Activated CD4-positive, CD25-positive, alpha-beta regulatory T cell treated with anti-CD3 and anti-CD28 coated beads, Interleukin-2, amount 50 U/mL, for 24 hours (primary cell): ENCODE data around the gene COL18A1.
"Not testable (repeated sequence)": the region's sequence is repeated elsewhere in the genome, so short reads cannot be mapped to it uniquely, and the experiment has no call there.

ENCODE experiments used
- ATAC-seq, 2 donors: fragments of 150-1000 bp; cut with Tn5 transposase; one replicate each; pipeline ENCODE4 v1.10.0; 2021; ENCODE audit warnings: mild to moderate bottlenecking in 1 of 2, moderate library complexity in 1 of 2

Gene COL18A1

DNA sequence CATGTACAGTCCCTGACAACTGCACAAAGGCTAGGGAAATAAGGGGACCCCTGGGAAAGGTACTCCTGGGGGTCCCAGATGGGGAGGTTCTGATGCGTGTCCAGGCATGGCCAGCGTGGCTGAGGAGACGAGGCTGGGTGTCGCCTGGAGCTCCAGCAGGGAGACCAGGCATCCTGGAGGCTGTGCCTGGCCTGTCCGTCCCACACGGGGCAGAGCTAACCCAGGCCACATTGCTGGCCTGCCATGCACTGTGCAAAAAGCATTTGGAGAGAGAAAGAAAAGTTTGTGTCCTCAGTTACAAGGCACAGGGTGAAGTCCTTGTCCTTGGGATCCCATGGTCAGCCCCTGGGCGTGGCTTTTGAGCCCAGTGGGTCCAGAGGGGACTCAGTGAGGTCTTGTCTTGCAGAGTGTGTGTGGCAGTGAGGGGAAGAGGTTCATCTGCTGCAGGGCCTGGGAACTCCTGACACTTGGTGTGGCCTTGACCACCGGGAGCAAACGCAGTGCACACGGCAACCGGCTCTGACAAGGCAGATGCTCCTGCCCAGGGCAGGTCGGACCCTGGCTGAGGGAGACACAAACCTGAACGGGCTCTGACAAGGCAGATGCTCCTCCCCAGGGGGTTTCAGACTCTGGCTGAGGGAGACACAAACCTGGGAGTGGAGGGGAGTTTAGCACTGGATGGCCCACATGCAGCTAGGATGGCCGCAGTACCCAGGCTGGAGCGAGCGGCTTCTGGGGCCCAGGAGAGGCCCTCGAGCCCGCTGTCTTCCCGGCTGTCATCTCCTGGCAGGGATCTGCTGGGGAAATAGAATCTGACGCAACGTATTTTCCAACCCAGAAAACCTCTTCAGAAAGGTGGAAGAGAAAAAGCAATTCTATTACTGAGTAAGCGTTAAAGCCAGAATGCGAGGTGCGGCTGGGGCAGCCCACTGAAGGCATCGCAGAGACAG lies 37.3 kb upstream of the COL18A1 start:
- no peak for ATAC-seq

DNA sequence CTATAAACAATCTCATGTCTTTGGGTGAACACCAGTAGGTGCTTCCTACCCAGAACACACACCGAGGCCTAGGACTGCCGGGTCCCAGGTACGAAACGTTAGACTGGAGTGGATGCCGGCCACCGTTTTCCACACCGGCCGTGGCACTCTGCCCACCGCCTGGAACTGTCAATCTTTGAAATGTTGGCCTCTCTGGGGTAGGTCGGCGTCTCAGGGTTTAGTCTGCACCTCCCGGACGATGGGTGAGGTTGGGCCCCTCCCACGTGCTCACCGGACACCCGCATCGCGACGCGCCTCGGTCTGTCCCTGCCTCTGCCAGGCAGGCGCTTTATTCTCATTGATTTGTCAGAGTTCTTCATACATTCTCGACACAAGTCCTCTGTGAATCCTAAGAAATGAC lies 35.9 kb upstream of the COL18A1 start:
- not testable (repeated sequence) for ATAC-seq

DNA sequence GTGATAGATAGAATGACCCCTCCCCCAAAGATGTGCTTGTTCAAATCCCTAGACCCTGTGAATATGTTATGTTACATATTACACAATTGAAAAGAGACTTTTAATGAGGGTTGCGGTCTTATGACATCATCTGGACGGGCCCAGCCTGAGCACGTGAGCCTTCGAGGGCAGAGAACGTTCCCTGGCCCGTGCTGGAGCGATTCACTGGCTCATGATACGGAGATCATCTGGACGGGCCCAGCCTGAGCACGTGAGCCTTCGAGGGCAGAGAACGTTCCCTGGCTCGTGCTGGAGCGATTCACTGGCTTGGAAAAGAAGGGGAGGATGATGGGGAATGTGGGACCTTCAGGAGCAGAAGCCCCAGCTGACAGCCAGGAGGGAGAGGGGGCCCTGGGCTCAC lies 34.4 kb upstream of the COL18A1 start:
- ATAC-seq: no peak

DNA sequence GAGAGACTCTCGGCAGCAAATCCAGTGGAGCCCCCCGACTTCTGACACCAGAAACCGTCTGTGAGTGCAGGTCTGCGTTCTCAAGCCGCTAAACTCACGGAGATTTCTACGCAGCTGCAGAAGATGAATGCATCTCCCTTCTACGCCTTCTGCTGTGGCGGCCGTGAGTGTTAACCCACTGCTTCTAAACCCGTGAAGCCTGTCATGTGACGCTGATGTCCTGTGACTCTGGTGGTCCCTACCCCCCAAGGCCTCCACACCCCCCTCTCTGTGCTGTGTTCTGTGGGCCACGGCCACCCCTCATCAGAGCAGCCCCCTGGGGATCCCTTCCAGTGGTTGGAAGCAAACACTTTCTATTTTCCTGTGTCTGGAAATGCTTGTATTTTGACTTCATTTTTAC lies 33.9 kb upstream of the COL18A1 start:
- no peak for ATAC-seq

DNA sequence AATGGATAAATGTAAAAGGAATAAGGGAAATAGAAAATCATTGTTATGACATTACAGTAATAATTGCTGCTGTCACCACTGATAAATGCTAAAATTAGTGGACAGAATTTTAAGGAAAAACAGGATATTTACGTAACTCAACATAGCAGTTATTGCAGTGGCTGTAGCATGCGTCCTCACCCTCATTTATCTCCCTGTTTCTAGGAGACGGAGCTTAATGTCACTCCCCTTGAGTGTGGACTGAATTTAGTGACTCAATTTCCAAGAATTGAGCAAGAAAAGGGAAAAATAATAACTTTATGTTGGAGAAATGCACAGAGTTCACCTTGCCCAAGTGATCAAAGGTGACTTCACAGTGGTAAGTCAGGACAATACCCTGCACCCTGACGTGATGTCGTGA lies 33.3 kb upstream of the COL18A1 start:
- no peak for ATAC-seq

DNA sequence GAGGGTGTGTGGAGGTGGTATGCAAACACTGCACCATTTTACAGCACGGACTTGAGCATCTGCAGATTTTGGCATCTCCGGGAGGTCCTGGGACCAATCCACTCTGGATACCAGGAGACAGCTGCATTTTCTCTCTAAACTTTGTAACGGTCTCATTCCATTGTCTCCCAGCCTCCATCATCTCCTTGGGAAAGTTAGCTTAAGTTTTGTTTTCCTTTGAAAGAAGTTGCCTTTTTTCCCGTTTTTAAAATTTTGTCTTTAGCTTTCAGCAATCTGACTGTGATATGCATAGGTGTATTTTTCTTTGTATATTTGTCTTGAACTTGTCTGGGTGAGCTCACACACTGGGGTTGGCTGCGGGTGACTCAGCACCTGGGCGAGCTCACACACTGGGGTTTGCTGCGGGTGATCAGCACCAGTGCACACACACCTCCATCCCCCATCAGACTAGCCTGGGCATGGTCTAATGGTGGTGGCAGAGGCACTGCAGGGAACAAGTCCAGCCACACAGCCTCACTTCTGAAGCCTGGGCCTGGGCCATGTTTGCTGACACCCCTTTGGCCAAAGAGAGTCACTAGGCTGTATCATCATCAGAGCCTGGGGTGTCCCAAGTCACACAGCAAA lies 32.1 kb upstream of the COL18A1 start:
- peak in 1 of 2 donors; percentile 19 for ATAC-seq

DNA sequence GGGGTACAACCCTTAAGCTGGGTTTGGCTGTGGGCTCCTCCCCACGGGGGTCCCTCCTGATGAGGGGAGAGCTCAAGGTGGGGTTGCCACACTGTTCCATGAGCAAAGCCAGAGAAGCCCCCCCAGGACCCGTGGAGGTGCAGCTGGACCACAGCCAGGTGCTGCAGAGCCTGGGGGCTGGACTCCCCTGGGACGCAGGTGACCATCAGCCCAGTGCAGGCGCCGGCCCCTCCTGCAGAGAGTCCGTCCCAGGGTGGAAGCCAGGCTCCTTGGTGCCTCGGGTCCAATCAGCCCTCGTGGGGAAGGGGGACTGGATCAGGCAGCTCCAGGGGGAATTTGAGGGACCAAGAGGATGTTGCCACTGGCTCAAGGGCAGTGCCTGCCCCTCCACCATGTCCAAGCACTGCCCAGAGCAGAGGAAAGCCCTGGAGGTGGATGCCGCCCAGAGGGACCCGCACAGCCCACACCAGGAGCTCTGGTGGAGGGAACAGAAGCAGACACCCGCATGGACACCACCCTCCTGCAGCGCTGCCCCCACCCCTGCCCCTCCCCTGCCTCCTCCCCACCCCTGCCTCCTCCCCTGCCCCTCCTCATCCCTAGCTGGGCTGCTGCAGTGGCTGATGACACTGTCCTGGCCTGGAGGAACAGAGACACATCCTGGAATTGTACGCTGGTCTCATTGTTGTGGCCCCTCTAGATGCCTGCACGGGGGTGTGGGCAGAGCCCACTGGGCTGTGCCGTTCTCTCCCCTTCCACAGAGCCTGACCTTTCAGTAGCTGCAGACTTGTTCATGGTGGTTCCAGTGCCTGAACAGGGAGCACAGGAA lies 30.8 kb upstream of the COL18A1 start:
- ATAC-seq: no peak

DNA sequence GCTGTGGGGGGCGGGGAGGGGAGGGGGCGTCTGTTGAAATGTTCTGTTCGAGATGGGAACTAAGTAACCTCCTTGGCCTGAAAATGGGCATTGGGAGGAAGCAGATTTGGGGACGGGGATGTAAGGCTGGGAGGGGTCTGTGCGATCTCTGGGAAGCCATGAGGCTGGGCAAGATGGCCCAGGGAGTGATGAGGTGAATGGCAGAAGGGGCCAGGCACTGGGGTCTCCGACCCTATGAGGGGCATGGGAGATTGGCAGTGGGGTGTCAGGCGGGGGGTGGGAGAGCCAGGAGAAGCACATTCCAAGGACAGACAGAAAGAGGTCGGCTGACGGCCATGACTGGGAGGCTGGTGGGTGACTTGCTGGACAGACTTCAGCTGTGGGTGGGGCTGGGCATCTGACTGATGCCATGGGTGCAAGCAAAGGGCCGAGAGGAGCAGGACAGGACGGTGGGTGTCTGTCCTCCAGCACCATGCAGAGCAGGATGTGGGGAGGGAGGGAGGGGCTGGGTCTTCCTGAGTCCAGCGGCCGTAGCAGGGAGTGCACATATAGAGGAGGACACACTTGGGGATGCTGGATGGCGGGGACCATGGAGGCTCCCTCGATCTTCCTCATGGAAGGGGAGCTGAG lies 30.0 kb upstream of the COL18A1 start:
- ATAC-seq: no peak

DNA sequence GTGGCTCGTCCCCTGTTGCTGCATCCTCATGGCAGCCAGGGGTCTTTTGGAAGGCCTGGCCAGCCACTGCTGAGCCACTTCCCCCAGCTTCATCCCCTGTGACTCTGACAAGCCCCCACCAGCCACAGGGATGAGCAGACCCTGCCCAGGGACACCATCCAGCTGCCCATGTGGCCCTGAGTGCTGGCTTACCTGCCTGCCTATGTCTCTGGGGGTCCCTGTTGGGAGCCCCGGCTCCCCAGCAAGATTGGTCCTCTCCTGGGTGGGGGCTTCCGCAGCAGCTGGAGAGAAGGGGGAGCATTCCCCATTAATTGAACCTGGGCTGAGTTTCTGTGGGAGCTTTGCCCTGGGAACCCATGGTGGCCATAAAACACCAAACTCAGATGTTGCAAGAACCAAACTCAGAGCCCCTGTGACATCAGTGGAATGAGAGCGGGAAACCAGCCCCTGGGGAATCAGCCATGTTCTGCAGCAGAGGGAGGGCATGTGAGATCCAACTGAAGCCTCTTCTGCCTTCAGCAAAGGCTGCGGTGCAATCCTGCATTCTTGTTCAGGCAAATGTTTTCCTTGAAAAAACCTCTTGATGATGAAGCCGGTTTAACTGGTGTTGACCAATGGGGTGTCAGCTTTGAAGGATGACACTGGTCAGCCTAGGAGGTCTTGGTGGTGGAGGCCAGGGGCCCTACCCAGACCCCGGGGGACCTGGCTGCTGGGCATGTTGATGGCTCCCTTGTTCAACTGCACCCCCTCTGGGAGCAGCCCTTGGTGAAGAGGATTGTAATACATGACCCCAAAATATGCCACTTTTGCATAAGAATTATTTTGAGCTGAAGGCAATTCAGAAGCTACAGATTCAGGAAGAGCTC lies 28.3 kb upstream of the COL18A1 start:
- no peak for ATAC-seq

DNA sequence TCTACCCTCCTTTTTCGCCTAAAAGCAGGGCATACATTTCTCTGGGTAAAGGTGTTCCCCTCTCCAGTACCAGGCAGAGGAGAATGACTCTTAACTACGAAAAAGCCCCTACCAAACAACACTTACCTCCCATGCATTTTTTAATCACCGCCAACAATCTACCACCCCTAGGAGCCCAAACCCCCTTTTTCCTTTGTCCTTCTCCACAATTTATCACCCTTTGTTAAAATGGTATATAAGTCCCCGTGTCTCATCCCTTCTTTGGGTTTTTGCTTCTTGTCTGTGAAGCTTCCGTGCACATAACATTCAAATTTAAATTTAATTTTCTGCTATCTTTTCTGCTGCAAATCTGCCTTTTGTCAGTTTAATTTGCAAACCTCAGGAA lies 27.6 kb upstream of the COL18A1 start:
- ATAC-seq: no peak

DNA sequence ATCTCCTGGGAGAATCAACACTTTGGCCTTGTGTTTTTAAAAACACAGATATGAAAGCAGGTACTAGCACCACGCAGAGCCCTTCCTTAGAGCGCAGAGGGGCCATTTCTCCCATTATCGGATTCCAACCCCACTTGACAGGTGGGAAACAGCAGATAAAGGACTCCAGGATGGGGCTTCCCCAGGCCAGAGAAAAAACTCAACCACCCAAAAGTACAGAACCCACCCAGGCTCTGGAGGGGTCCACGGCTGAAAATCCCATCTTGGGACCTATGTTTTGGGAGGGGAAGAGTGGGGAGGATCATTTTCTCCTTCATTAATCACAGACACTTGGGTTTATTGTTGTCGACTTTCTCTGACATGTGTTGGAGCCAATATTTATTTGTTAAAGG lies 27.1 kb upstream of the COL18A1 start:
- ATAC-seq: no peak

DNA sequence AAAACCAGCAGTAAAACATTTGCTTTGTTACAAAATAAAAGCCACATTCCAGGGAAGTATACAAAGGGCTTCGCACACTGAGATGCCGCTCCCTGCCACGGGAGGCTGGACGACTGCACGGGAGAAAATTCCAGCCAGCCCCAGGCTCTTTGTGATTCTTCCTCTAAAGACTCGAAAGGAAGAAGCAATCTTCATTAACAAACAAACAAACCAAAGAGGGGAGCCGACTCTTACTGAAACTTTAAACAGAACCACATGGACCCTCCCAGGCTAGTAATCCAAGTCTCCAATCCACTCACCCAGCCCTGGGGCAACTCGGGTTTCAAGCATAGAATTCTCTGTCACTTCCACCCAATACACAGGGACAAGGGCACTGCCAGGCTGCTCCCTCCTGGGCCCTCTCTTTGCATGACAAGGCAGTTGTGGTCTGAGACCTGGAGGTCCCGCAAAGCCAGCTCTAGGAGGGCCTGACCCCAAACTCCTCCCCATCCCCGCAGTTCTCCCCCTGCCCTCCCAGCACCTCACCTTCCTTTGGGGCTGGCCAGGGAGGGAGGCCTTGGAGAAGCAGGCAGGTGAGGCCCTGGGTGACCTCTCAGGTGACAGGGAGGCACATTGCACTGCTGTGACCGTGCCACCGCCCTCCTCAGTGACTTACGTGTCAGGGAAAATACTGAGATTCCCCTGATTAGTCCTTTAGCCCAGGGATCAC lies 26.6 kb upstream of the COL18A1 start:
- no peak for ATAC-seq

DNA sequence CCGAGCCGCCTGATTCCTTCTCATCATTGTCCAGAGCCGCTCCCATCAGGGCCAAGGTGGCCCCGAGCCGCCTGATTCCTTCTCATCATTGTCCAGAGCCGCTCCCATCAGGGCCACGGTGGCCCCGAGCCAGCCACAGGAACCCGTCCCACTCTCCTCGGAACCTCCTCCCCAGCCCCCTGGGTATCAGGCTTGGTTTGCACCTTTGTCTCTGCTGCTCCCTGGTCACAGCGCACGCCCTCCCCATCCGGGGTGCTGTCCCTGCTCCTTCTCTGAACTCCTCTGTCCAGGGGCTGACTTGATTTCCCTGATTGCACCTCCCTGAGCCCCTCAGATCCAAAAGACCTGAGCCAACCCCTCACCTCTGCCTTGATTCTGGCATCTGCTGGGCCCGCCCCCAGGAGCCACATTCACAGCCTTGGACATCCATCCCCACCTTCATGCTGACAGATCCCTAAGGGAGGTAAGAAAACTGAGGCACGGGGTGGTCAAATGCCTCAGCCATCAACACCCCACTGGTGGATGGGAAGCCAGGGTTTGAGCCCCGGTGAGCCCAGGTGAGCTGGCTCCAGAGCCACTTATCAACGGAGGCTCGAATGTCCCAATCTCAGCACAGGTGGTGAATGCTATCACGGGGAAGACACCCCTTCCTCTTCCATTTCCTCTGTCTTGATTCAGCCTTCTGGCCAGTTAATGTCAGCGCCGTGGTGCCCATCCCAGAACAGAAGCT lies 25.6 kb upstream of the COL18A1 start:
- ATAC-seq: no peak

DNA sequence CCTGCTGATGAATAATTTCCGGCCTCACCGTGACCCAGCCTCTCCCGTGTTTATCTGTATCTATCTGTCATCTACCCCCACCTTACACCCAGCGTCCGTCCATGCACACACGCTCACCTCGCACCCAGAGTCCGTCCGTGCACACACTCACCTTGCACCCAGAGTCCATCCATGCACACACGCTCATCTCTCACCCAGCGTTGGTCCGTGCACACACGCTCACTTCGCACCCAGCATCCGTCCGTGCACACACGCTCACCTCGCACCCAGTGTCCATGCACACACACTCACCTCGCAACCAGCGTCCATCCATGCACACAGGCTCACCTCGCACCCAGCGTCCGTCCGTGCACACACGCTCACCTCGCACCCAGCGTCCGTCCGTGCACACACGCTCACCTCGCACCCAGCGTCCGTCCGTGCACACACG lies 25.0 kb upstream of the COL18A1 start:
- no peak for ATAC-seq

DNA sequence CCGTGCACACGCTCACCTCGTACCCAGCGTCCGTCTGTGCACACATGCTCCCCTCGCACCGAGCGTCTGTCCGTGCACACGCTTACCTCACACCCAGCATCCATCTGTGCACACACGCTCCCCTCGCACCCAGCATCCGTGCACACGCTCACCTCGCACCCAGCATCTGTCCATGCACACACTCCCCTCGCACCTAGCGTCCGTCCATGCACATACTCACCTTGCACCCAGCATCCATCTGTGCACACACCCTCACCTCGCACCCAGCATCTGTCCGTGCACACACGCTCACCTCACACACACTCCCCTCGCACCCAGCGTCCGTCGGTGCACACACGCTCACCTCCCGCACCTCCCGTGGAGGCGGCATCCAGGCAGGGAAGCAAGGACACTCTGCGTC lies 24.4 kb upstream of the COL18A1 start:
- no peak for ATAC-seq

DNA sequence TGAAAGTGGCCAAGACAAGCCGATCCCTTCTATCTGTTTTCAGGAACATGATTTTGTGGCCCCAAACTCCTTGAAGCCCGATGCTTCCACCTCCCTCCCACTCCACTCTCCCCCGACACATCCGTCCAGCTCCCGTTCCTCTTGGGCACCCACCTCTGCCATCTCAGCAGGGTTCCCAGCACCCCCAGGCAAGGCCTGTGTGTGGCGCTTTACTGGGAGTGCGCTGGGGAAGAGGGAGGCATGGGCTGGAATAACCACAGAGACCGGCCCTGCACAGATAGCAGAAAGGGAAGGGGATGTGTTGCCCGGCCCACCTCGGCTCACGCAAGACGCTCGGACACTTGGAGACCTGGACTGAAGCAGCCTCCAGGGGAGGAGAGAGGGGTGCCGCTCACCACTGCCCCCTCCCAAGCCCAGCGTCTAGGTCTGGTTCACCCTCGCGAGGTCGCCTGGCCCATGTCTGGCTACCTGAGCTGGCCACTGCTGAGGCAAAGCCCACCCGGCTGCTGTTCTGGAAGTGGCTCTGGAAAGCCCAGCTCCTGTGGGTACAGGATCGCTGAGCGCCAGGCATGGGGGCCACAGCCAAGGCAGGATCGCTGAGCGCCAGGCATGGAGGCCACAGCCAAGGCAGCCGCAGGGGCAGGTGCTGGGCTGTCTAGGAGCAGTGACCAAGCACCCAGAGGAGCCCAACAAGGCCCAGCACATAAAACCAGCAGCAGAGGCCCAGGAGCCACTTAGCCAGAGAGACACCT lies 23.8 kb upstream of the COL18A1 start:
- no peak for ATAC-seq

DNA sequence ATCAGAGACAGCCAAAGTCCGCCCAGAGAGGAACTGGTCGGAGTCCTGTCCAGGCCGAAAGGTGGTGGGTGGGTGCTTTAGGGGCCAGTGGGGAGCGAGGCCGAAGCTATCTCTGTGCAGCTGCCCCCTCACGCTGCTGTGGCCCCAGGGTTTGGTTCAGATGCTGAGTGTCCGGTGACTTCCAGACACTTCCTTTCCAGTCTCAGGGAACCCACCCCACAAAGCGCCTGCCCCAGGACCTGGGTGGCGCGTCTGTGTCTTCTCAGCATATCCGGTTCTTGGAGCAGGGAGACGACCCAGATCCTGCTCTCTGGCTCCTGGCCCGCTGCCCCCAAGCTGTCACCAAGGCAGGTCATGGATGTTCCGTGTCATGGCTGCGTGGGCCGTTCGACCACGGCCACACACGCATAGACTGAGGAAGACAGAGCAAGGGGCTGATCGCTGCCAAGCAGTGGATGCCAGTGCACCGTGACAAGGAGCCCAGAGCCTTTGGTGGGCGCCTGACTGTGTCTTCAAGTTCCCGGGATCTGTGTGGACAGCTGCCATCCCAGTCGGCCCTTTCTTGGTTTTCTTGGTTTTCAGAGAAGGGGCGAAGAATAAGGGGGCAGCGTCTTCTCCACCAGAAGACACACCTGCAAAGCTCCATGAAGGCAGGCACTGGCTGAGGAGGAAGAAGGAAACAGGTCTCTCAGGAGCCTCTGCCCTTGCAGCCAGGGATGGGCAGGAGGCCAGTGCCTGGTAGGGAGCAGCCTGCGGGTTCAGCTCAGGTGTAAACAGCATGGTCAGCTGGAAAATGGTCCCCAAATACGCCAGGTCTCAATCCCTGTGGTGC lies 22.9 kb upstream of the COL18A1 start:
- no peak for ATAC-seq

DNA sequence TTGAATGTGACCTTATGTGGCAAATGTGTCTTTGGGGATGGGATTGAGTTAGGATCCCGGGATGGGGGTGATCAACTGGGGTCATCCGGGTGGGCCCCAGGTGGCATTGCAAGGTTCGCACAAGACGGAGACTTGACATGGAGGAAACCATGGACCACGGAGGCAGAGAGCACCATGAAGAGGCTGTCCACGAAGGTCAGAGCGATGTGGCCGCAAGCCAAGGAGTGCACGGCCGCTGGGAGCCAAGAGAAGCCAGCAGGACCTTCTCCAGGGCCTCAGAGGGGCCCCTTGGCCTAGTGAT lies 22.3 kb upstream of the COL18A1 start:
- ATAC-seq: no peak

DNA sequence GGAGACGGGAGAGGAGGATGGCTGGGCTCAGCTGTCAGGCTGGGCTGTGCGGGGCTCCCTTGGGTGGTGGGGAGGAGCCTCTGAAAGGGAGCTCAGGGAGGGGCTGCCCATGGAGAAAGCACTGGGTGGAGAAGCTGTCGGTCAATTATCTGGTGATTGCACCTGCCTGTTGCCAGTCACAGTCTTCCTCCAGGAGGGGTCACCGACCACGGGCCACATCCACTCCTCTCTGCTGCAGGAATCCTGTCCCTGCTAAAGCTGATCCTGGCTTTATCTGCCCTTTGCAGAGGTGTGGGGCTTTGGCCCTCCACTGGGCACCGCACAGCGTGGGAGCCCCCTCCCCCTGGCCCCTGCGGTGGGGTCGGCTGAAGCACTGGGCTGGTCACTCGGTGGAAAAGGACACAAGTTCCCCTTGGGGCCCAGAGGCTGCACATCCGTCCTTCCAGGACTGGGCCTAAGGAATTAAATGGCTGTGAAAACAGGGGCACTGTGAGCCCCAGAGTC lies 21.8 kb upstream of the COL18A1 start:
- ATAC-seq: no peak
